MM.1S (cell line): ENCODE measurements around the gene RNF149.

Source experiments
- EZH2 ChIP-seq: fragments of 300-600 bp; sonication (generic); optimal IDR thresholded peaks from 2 replicates; pipeline ENCODE3; 2017; ENCODE audit warnings: low read depth, mild to moderate bottlenecking, antibody characterized with exemption, low read length, mixed read lengths
- TF ChIP-seq, protein P1 (sequence below): fragments of 300-600 bp; sonication (generic); IDR thresholded peaks from 2 replicates; pipeline ENCODE4 v1.5.1; 2016; ENCODE audit warnings: antibody characterized with exemption, low read length, mixed read lengths

DNA sequence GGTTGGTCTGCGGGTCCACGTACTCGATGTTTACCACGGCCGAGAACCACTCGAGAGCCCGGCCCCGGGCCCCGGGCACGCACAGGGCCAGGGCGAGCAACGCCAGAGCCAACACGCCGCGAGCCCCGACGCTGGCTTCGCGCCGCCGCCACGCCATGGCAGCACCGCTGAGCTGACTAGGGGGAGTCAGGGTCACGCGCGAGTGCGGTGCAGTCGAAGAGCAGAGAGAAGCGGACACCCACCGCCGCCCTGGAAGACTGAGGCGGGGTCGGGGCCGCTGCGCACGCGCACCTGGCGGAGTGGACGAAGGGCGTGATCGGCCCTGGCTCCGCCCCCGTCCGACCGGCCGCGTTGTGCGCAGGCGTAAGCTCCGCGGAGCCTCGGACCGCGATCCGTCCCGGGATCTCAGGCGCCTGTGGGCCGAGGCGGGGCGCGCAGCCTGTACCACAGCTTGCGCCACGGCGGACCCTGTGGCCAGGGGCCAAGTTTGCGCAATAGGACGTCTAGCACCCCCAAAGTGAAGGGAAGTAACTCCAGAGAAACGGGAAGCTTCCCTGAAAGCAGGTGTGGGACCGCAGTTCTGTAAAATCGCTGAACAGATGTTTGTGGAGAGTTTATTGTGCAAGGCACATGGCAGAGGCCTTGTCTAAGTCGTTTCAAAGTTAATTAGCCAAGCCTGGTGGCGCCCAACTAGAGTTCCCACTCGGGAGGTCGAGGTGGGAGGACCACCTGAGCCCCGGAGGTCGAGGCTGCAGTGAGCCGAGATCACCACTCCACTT is at the start of gene RNF149:
- TF ChIP-seq, protein P1, sequence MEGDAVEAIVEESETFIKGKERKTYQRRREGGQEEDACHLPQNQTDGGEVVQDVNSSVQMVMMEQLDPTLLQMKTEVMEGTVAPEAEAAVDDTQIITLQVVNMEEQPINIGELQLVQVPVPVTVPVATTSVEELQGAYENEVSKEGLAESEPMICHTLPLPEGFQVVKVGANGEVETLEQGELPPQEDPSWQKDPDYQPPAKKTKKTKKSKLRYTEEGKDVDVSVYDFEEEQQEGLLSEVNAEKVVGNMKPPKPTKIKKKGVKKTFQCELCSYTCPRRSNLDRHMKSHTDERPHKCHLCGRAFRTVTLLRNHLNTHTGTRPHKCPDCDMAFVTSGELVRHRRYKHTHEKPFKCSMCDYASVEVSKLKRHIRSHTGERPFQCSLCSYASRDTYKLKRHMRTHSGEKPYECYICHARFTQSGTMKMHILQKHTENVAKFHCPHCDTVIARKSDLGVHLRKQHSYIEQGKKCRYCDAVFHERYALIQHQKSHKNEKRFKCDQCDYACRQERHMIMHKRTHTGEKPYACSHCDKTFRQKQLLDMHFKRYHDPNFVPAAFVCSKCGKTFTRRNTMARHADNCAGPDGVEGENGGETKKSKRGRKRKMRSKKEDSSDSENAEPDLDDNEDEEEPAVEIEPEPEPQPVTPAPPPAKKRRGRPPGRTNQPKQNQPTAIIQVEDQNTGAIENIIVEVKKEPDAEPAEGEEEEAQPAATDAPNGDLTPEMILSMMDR: no peak
- TF ChIP-seq EZH2: no peak
